Endothelial cell of hepatic sinusoid (primary cell): ENCODE results near the gene GNG14.
"Not testable (repeated sequence)": the region's sequence is repeated elsewhere in the genome, so short reads cannot be mapped to it uniquely, and the experiment has no call there.

ENCODE experiments used
- in situ Hi-C: cut with HindIII; loops from 2 replicates; pipeline ENCODE4 v1.10.0; 2017; ENCODE audit warnings: low sequenced_read_pairs

Gene GNG14

GRCh38 chr19:12721656-12722565 is 34.1 kb downstream of the GNG14 start:
- in situ Hi-C loops, result no loop called here

DNA sequence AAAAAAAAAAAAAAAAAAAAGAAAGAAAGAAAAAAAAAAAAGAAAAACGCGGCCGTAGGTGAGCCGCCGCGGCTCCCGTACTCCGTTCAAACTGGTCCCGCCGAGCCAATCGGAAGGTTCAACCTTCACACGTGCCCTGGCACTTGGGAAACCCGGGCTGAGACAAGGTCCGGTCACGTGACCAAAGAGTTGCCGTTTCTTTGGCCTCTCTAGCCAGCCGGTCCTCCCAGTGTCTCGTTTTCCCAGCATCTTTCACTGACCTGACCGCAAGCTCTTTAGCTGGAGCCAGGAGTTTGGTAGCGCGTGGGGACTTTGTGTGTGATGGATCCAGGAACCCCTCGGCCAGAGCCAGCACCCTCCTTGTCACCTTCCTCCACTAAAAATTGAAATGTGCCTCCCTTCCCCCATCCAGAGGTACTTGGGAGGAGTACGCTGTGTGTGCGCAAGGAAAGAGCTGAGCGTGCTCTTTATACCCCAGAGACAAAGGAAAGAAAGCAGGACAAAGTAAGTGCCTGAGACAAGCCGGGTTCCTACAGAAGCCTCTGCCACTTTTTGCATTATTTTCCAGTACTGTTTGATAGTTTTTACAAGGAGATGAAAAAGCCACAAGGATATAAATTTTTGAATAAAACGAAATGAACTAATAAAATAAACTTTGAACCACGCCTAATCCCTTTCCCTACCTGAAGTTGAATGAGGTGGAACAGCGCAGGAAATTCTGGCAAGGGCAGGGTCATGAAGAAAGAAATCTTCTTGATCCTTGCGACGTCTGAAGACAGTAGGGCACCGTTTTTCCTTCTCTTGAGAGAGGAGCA is 35.0 kb downstream of the GNG14 start:
- in situ Hi-C loops, result no loop called here

- in situ Hi-C loops, result no loop called here
Measured at GRCh38 chr19:12723381-12723640, 35.5 kb downstream of the GNG14 start.

DNA sequence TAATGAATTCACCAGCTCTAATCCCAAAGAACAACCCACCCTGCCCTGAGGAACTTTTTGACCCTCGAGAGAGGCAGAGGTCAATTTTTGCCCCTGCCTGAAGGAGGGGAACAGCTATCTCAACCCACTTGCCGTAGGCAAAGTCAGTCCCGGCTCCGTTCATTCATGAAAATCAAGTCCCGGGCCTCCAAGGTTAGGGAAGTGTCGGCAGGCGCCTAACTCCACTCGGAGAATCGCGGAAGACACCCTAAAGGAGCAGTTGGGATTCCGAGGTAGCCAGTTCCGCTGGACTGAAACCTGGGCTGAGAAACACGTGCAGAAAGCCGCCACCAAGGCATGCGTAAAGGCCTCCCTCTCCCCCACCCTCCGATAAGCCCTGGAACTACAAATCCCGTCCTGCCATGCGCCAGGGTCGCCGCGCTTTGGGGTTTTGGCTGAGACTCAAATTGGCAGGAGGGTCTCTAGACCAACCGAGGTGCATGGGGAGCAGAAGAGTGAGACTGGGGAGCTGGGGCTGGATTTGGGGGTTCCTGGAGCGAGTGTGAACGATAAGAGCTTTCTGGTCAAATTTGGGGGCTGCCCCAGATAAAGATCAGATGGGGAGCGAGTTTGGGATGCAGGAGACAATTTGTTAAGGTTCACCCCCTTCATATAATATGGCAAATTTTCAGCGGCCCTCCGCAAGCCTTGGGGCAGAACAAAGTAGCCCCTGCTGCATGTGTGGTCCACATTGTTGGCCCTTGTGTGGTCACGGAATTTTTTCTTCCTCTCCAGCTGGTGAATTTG is 36.0 kb downstream of the GNG14 start, which contains the start of gene TNPO2:
Gene TNPO2 (minus strand): TSS at position 292 of the 786 bp plus-strand sequence. CDS start 2,955 bp downstream, outside the sequence.
- in situ Hi-C loops, result no loop called here

GRCh38 chr19:12725612-12726011 is 37.8 kb downstream of the GNG14 start:
- in situ Hi-C loops, result not testable (repeated sequence)

DNA sequence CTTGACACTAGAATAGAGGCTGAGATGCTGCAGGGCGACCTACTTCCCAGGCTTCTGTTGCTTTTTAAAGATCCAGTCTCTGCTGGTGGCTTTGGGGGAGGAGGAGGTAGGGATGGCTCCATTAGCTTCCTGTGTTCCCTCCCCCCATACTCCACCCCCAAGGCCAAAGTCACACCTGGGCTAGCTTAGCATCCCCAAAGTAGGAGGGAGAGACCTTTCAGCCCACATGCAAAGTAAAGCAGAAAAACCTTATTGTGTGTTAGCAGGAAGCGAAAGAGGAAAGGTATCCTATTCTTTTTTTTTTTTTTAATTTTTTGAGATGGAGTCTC is 39.2 kb downstream of the GNG14 start:
- in situ Hi-C loops, result no loop called here

GRCh38 chr19:12727745-12728433 is 40.1 kb downstream of the GNG14 start:
- in situ Hi-C loops, result no loop called here

GRCh38 chr19:12730064-12730463 is 42.3 kb downstream of the GNG14 start:
- in situ Hi-C loops, result no loop called here

DNA sequence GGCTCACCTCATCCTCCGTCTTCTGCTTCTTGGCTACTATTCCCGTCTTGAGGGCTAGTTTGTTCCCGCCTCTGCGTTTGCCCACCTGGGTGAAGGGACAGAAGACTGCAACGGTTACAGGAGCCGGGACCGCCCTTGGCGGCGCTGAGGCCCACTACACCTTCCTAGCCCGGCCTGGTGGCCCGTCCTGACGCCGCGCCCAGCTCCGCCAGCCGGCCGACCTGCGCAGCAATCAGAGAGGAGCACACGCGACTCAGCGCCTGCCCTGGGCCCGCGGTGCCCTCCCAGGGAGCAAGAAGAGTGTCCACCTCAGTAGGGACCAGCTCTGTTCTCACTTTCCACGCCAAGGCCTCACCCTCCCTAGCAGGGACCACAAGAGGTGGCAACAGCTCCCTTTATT is 43.5 kb downstream of the GNG14 start:
- in situ Hi-C loops, result no loop called here

GRCh38 chr19:12733369-12734214 is 45.8 kb downstream of the GNG14 start:
- in situ Hi-C loops, result no loop called here

DNA sequence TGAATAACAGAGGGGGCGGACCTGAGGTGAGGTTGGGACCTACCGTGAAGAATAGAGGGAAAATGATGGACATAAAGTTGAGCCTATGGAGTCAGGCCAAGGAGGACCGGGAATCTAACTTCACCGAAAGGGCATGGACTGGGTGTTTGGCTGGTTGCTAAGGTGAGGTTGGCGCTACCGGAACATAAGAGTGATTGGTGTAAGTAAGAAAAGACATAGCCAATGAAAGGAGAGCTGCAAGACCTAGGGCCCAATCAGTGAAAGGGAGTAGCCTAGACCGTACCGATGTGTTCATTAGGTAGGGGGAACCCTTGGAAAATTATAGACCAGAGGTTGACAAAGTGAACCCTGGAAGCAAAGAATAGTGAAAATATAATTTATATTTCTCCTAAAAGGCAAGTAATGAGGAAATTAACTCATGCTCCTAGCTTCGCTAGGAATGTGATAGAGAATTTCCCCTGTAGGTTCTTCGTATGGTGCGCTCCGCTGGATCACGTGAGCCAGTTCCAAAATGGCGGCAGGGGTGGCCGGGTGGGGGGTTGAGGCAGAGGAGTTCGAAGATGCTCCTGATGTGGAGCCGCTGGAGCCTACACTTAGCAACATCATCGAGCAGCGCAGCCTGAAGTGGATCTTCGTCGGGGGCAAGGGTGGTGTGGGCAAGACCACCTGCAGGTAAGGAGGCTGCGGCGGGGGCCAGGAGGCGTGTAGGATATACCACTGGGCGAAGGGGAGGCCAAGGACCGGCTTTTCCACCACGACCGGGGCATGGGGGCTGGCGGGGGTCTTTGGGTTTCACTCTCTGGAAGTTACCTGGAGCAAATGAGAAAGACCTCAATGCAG is 49.4 kb downstream of the GNG14 start, which contains the start of gene GET3:
Gene GET3 (plus strand): TSS at position 503 of the 840 bp plus-strand sequence. CDS start 9 bp downstream, at position 512.
- in situ Hi-C loops, result no loop called here

DNA sequence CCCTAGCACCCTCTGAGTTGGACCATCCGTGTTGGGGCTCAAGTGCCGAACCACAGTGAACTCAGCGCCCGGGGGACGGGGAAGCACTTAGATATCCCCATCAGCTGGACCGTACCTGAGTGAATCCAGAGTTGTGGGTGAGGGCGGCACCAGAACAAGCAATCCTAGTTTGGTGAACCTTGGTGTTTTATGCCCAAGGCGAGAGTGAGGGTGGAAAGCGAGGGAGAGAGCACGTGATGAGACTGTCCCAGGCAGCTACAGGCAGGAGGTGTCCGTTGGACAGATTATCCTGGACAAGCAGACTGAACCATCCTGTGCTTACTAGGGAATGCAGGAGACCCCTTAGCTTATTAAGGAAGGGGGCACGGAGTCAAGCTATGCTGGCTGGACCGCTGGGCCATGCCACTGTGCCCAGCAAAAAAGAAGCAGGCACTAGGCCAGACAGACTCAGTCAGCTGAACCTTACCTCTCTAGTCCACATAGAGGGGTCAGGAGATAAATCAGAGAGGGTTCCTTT is 50.1 kb downstream of the GNG14 start:
- in situ Hi-C loops, result no loop called here
